Measurements from ENCODE around the gene USP24.

USP24 gene

GRCh38 chr1:55215194-55216021 lies at the start of gene USP24:
TSS of gene USP24 (minus strand) at chr1:55215364. CDS start at chr1:55215113, 251 bp downstream.
- DNase-seq (ENCODE audit: low spot score): peak; percentile 91
- no peak for TF ChIP-seq CTCF (IDR thresholded peaks at IDR 0.05; ENCODE audit: borderline replicate concordance, control extremely low read depth, extremely low read depth, insufficient read depth, missing control alignments)
- in situ Hi-C loops (cut with MboI; ENCODE audit: low sequenced_read_pairs, unreplicated experiment): no loop called here

GRCh38 chr1:55262822-55263221 lies 47.7 kb upstream of the USP24 start:
- in situ Hi-C loops (cut with MboI; ENCODE audit: low sequenced_read_pairs, unreplicated experiment): no loop called here
- TF ChIP-seq CTCF (IDR thresholded peaks at IDR 0.05; ENCODE audit: borderline replicate concordance, control extremely low read depth, extremely low read depth, insufficient read depth, missing control alignments): no peak
- no peak for DNase-seq (ENCODE audit: low spot score)

- no peak for TF ChIP-seq CTCF (IDR thresholded peaks at IDR 0.05; ENCODE audit: borderline replicate concordance, control extremely low read depth, extremely low read depth, insufficient read depth, missing control alignments)
- in situ Hi-C loops (cut with MboI; ENCODE audit: low sequenced_read_pairs, unreplicated experiment): no loop called here
- no peak for DNase-seq (ENCODE audit: low spot score)
Observed at GRCh38 chr1:55259911-55260609, 44.9 kb upstream of the USP24 start.

- no peak for TF ChIP-seq CTCF (IDR thresholded peaks at IDR 0.05; ENCODE audit: borderline replicate concordance, control extremely low read depth, extremely low read depth, insufficient read depth, missing control alignments)
- no peak for DNase-seq (ENCODE audit: low spot score)
- in situ Hi-C loops (cut with MboI; ENCODE audit: low sequenced_read_pairs, unreplicated experiment): no loop called here
Observed at GRCh38 chr1:55257958-55258357, 42.8 kb upstream of the USP24 start.

- in situ Hi-C loops (cut with MboI; ENCODE audit: low sequenced_read_pairs, unreplicated experiment): no loop called here
- no peak for DNase-seq (ENCODE audit: low spot score)
- no peak for TF ChIP-seq CTCF (IDR thresholded peaks at IDR 0.05; ENCODE audit: borderline replicate concordance, control extremely low read depth, extremely low read depth, insufficient read depth, missing control alignments)
Observed at GRCh38 chr1:55255901-55256300, 40.7 kb upstream of the USP24 start.

- in situ Hi-C loops (cut with MboI; ENCODE audit: low sequenced_read_pairs, unreplicated experiment): no loop called here
- TF ChIP-seq CTCF (IDR thresholded peaks at IDR 0.05; ENCODE audit: borderline replicate concordance, control extremely low read depth, extremely low read depth, insufficient read depth, missing control alignments): no peak
- no peak for DNase-seq (ENCODE audit: low spot score)
Observed at GRCh38 chr1:55252942-55253589, 37.9 kb upstream of the USP24 start.
